IMR-90 (cell line): Measurements from ENCODE around the gene DIPK1A. TPM values are rescaled to one million over a fixed set of nuclear protein-coding genes. Genes with fewer than 3 reads are reported as not detected.
"Not testable (repeated sequence)": the region's sequence is repeated elsewhere in the genome, so short reads cannot be mapped to it uniquely, and the experiment has no call there.

Experiments used
- ATAC-seq: fragments of 200-7000 bp; cut with Tn5 transposase; 2 replicates; pipeline ENCODE4 v1.9.1; 2020; ENCODE audit warnings: low read depth, mild to moderate bottlenecking, moderate library complexity
- BruUV-seq: library from RNA; stranded (reverse); fragments of 400-500 nt; replicated peaks from 2 replicates; lab custom pipeline; 2021; lab: Mats Ljungman, UMichigan
- CTCF ChIA-PET: fragments of 300-600 bp; formaldehyde crosslinking; extraction: SDS; loops from one replicate; lab custom pipeline; 2021; ENCODE audit warnings: antibody characterized with exemption; lab: Yijun Ruan, JAX
- POLR2A ChIA-PET: fragments of 300-600 bp; sonication (Branson Sonifier 250); formaldehyde crosslinking; loops from one replicate; lab custom pipeline; 2022; ENCODE audit warnings: antibody characterized with exemption; ENCODE audit not compliant: unreplicated experiment; lab: Charles Lee
- DNase-seq: peaks from one replicate; pipeline ENCODE4 v3.0.0; 2013
- H2AFZ ChIP-seq: replicated peaks from 2 replicates; pipeline ENCODE3; 2013; ENCODE audit warnings: low read length, mild to moderate bottlenecking; ENCODE audit not compliant: poor library complexity
- H2AK5ac ChIP-seq: 2 replicates; pipeline ENCODE4 v1.6.1; 2013; ENCODE audit warnings: low read depth, low read length, inconsistent platforms
- H2AK9ac ChIP-seq: replicated peaks from 2 replicates; pipeline ENCODE3; 2013; ENCODE audit warnings: mild to moderate bottlenecking, low read depth, low read length, moderate library complexity; ENCODE audit not compliant: poor library complexity
- H2BK120ac ChIP-seq: 2 replicates; pipeline ENCODE4 v1.6.1; 2013; ENCODE audit warnings: low read depth, low read length, inconsistent platforms
- H2BK15ac ChIP-seq: 3 replicates; pipeline ENCODE4 v1.6.1; 2013; ENCODE audit warnings: low read depth, low read length, inconsistent platforms
- H2BK20ac ChIP-seq: 2 replicates; pipeline ENCODE4 v1.6.1; 2013; ENCODE audit warnings: low read depth, mild to moderate bottlenecking, inconsistent platforms, low read length, moderate library complexity
- H2BK5ac ChIP-seq: 2 replicates; pipeline ENCODE4 v1.6.1; 2013; ENCODE audit warnings: mild to moderate bottlenecking, low read depth, low read length, inconsistent platforms; ENCODE audit not compliant: poor library complexity, severe bottlenecking
- H3K14ac ChIP-seq: replicated peaks from 2 replicates; pipeline ENCODE4 v1.6.1; 2013; ENCODE audit warnings: low read depth, low read length, inconsistent platforms
- H3K18ac ChIP-seq: 2 replicates; pipeline ENCODE4 v1.6.1; 2013; ENCODE audit warnings: low read depth, low read length, control low read depth
- H3K23ac ChIP-seq: 2 replicates; pipeline ENCODE4 v1.6.1; 2013; ENCODE audit warnings: low read depth, low read length, inconsistent platforms
- H3K27ac ChIP-seq: 2 replicates; pipeline ENCODE4 v1.5.1; 2013; ENCODE audit warnings: mild to moderate bottlenecking, control low read depth, low read length; ENCODE audit not compliant: insufficient read depth
- H3K27me3 ChIP-seq: 2 replicates; pipeline ENCODE4 v1.6.1; 2013; ENCODE audit warnings: low read length; ENCODE audit not compliant: control insufficient read depth, insufficient read depth
- H3K36me3 ChIP-seq: 2 replicates; pipeline ENCODE4 v1.6.1; 2013; ENCODE audit warnings: low read length, mixed read lengths; ENCODE audit not compliant: control insufficient read depth, insufficient read depth
- H3K4ac ChIP-seq: 2 replicates; pipeline ENCODE4 v1.6.1; 2013; ENCODE audit warnings: low read depth, low read length, inconsistent platforms
- H3K4me1 ChIP-seq: 2 replicates; pipeline ENCODE4 v1.6.1; 2013; ENCODE audit warnings: low read length, mixed read lengths; ENCODE audit not compliant: control insufficient read depth, insufficient read depth
- H3K4me2 ChIP-seq: 2 replicates; pipeline ENCODE4 v1.6.1; 2013; ENCODE audit warnings: low read depth, mild to moderate bottlenecking, control low read depth, low read length, moderate library complexity
- H3K4me3 ChIP-seq: 2 replicates; pipeline ENCODE4 v1.5.1; 2013; ENCODE audit warnings: low read depth, mild to moderate bottlenecking, control low read depth, low read length, moderate library complexity; ENCODE audit not compliant: insufficient read depth
- H3K56ac ChIP-seq: 2 replicates; pipeline ENCODE4 v1.6.1; 2013; ENCODE audit warnings: low read length, inconsistent platforms; ENCODE audit not compliant: insufficient read depth; ENCODE audit errors: extremely low read depth
- H3K79me1 ChIP-seq, 2 experiments: 2 replicates each; pipeline ENCODE4 v1.6.1; 2013; ENCODE audit warnings: low read length in 2 of 2, inconsistent platforms in 1 of 2, low read depth in 1 of 2
- H3K9ac ChIP-seq: 2 replicates; pipeline ENCODE4 v1.6.1; 2013; ENCODE audit warnings: low read depth, low read length, control low read depth
- H3K9me1 ChIP-seq: 2 replicates; pipeline ENCODE4 v1.6.1; 2013; ENCODE audit warnings: low read length, inconsistent platforms; ENCODE audit not compliant: insufficient read depth
- H3K9me3 ChIP-seq: 2 replicates; pipeline ENCODE4 v1.6.1; 2013; ENCODE audit warnings: low read length; ENCODE audit not compliant: control insufficient read depth, insufficient read depth
- H4K20me1 ChIP-seq: 2 replicates; pipeline ENCODE4 v1.6.1; 2013; ENCODE audit warnings: low read length, inconsistent platforms; ENCODE audit not compliant: insufficient read depth
- H4K5ac ChIP-seq: 2 replicates; pipeline ENCODE4 v1.6.1; 2013; ENCODE audit warnings: mild to moderate bottlenecking, low read depth, low read length, control low read depth
- H4K8ac ChIP-seq, 2 experiments: 2 replicates each; pipeline ENCODE4 v1.6.1; 2013; ENCODE audit warnings: low read depth in 2 of 2, low read length in 2 of 2, control low read depth in 1 of 2, inconsistent platforms in 1 of 2
- H4K91ac ChIP-seq: 2 replicates; pipeline ENCODE4 v1.6.1; 2013; ENCODE audit warnings: low read depth, low read length, inconsistent platforms; ENCODE audit not compliant: insufficient read depth
- NFE2L2 ChIP-seq: fragments of 150-350 bp; IDR thresholded peaks from 2 replicates; pipeline ENCODE4 v1.6.1; 2016; ENCODE audit warnings: low read depth, mild to moderate bottlenecking, low read length
- WGBS, 2 experiments: methylation state at CpG; one replicate each; pipeline versions ENCODE4 v1.1.5 to v1.1.7; 2013; ENCODE audit warnings: missing lambda C conversion rate in 2 of 2; ENCODE audit not compliant: insufficient read length in 1 of 2; ENCODE audit errors: extremely low coverage in 2 of 2; 5-methylcytosine and 5-hydroxymethylcytosine counted together
- dilution Hi-C: fragments of 300-500 bp; cut with HindIII; formaldehyde crosslinking; loops from one replicate; pipeline ENCODE4 v1.14.3; 2018; ENCODE audit warnings: low sequenced_read_pairs; ENCODE audit not compliant: unreplicated experiment
- in situ Hi-C: fragments of 300-500 bp; cut with MboI; formaldehyde crosslinking; loops from 3 replicates; pipeline ENCODE4 v1.14.3; 2019; ENCODE audit warnings: low sequenced_read_pairs, inconsistent platforms, mixed read lengths
- intact Hi-C: fragments of 100-400 bp; cut with micrococcal nuclease; formaldehyde crosslinking; loops from 2 replicates; pipeline ENCODE4 v1.10.0; 2022
- polyA plus RNA-seq, 3 experiments: library from polyadenylated mRNA; depleted of rRNA; stranded (reverse); fragments of >200 nt; gene quantifications; 2 replicates each; pipeline ENCODE4 v1.2.3, GENCODE V29; 2012; ENCODE audit warnings: low replicate concordance in 1 of 3
- total RNA-seq: library from RNA; depleted of rRNA; stranded (reverse); fragments of >200 nt; gene quantifications from 2 replicates; pipeline ENCODE4 v1.2.3, GENCODE V29; 2012

DIPK1A gene
- total and polyA plus RNA-seq, 2 of the 4 experiments (the other 2 are of a cell fraction): 4.7 to 5.7 TPM

DNA sequence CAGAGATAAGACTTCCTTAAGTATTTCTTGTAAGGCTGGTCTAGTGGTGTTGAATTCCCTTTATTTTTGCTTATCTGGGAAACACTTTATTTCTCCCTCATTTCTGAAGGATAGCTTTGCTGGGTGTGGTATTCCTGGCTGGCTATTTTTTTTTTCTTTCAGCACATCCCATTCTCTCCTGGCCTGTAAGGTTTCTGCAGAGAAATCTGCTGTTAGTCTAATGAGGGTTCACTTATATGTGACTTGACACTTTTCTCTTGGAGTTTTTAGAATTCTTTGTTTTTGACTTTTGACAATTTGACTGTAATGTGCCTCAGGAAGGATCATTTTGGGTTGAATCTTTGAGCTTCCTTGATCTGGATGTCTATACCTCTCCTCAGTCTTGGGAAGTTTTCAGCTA, 61.5 kb downstream of the DIPK1A start:
- DNase-seq (no peak), ATAC-seq (no peak)
- H2AK5ac ChIP-seq: no peak overlapping the region
- no peak overlapping the region for H3K27ac ChIP-seq
- dilution Hi-C loops (no loop called here), in situ Hi-C loops (no loop called here), intact Hi-C loops (no loop called here)
- no peak overlapping the region for H3K14ac ChIP-seq
- no peak overlapping the region for H2BK20ac ChIP-seq
- H3K4me2 ChIP-seq: no peak overlapping the region
- no peaks in the 10 kb centered on the region for H4K20me1 ChIP-seq
- H3K9ac ChIP-seq: no peak overlapping the region
- H3K4me3 ChIP-seq: no peak overlapping the region
- peaks cover 0 to 5% of the 10 kb centered on the region in 2 experiments; a peak in 1 of 4 replicates for H3K79me1 ChIP-seq
- no peak overlapping the region for H4K91ac ChIP-seq
- H3K4ac ChIP-seq: no peak overlapping the region
- H3K18ac ChIP-seq: no peak overlapping the region
- ChIA-PET CTCF (interaction anchor here (0.8 kb wide), 1 partner anchor 11 kb away, joined by 3 read pairs; no protein-coding TSS in a partner anchor), POLR2A (no interaction called here)
- H3K9me1 ChIP-seq: 0 out of 2 replicates have a peak, but pooled peaks cover 10% of the 10 kb centered on the region
- no peaks in the 10 kb centered on the region for H3K27me3 ChIP-seq
- H2AK9ac ChIP-seq: no peak overlapping the region
- no peaks in the 10 kb centered on the region; the same call in 1 of the 2 replicates for H3K36me3 ChIP-seq
- no peak for TF ChIP-seq NFE2L2
- no peak overlapping the region for H2AFZ ChIP-seq
- no peak overlapping the region for H3K23ac ChIP-seq
- H2BK120ac ChIP-seq: no peak overlapping the region
- H4K5ac ChIP-seq: no peak overlapping the region
- H2BK5ac ChIP-seq: no peak overlapping the region
- peaks cover 2% of the 10 kb centered on the region; the same call in 1 of the 2 replicates for H3K9me3 ChIP-seq
- peaks cover 1% of the 10 kb centered on the region; the same call in 1 of the 2 replicates for H3K4me1 ChIP-seq
- BruUV-seq: no TSS peak
- no peak overlapping the region for H2BK15ac ChIP-seq
- H4K8ac ChIP-seq: no peak overlapping the region
- H3K56ac ChIP-seq: no peak overlapping the region

GRCh38 chr1:92898053-92898452, 63.2 kb downstream of the DIPK1A start:
- in situ Hi-C loops, H3K9ac ChIP-seq, intact Hi-C loops, H3K27me3 ChIP-seq, H4K91ac ChIP-seq, DNase-seq, H3K56ac ChIP-seq, H3K4me3 ChIP-seq, ATAC-seq, H3K4me2 ChIP-seq, H3K36me3 ChIP-seq, H3K14ac ChIP-seq, H3K23ac ChIP-seq, H3K4ac ChIP-seq, H3K79me1 ChIP-seq, H2BK5ac ChIP-seq, H4K8ac ChIP-seq, CTCF ChIA-PET, H3K9me3 ChIP-seq, H2AK9ac ChIP-seq, H3K4me1 ChIP-seq, H3K18ac ChIP-seq, H4K20me1 ChIP-seq, H2BK120ac ChIP-seq, H2BK15ac ChIP-seq, H2BK20ac ChIP-seq, dilution Hi-C loops, H2AK5ac ChIP-seq, H2AFZ ChIP-seq, H4K5ac ChIP-seq, POLR2A ChIA-PET, BruUV-seq, H3K27ac ChIP-seq: not testable (repeated sequence)
- H3K9me1 ChIP-seq: 0 out of 2 replicates have a peak, but pooled peaks cover 10% of the 10 kb centered on the region
- no CpG with 5 or more reads among the region's 2 CpGs for WGBS, 2 experiments
